GM21526 (cell line): ENCODE results near the gene PCDHA13.
"Not testable (repeated sequence)": the region's sequence is repeated elsewhere in the genome, so short reads cannot be mapped to it uniquely, and the experiment has no call there.

Experiments
- ATAC-seq: cut with Tn5 transposase; IDR thresholded peaks from one replicate; pipeline ENCODE4 v1.9.1; 2021; ENCODE audit warnings: moderate library complexity; ENCODE audit not compliant: unreplicated experiment, low FRiP score

The PCDHA13 gene, protein sequence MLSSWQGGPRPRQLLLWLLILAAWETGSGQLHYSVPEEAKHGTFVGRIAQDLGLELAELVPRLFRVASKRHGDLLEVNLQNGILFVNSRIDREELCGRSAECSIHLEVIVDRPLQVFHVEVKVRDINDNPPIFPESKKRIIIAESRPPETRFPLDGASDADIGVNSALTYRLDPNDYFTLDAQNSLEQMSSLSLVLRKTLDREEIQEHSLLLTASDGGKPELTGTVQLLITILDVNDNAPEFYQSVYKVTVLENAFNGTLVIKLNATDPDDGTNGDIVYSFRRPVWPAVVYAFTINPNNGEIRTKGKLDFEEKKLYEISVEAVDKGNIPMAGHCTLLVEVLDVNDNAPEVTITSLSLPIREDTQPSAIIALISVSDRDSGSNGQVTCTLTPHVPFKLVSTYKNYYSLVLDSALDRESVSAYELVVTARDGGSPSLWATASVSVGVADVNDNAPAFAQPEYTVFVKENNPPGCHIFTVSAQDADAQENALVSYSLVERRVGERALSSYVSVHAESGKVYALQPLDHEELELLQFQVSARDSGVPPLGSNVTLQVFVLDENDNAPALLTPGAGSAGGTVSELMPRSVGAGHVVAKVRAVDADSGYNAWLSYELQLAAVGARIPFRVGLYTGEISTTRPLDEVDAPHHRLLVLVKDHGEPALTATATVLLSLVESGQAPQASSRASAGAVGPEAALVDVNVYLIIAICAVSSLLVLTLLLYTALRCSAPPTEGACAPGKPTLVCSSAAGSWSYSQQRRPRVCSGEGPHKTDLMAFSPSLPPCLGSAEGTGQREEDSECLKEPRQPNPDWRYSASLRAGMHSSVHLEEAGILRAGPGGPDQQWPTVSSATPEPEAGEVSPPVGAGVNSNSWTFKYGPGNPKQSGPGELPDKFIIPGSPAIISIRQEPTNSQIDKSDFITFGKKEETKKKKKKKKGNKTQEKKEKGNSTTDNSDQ

DNA sequence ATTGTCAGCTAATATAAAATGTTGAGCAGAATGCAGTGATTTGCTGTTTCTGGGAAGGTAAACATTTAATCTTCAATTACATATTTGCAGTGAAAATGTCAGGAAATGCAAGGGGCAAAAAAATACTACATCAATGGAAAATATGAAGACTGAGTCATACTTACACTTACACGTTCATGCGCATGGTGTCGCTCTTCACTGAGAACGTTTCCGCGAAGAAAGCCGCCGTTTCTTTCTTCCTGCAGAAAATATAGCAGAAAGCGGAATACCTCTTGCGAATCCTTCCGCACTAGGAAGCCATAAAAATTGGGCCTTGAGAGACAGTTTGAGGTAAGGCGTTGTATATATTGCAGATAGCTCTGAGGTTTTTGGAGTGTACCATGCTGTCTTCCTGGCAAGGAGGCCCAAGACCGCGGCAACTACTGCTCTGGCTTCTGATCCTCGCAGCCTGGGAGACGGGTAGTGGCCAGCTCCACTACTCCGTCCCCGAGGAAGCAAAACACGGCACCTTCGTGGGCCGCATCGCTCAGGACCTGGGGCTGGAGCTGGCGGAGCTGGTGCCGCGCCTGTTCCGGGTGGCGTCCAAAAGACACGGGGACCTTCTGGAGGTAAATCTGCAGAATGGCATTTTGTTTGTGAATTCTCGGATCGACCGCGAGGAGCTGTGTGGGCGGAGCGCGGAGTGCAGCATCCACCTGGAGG is at the start of gene PCDHA13:
TSS of gene PCDHA13 (plus strand) at position 236 of the 702 bp plus-strand sequence. CDS start at position 381, 145 bp downstream.
- ATAC-seq = no peak

DNA sequence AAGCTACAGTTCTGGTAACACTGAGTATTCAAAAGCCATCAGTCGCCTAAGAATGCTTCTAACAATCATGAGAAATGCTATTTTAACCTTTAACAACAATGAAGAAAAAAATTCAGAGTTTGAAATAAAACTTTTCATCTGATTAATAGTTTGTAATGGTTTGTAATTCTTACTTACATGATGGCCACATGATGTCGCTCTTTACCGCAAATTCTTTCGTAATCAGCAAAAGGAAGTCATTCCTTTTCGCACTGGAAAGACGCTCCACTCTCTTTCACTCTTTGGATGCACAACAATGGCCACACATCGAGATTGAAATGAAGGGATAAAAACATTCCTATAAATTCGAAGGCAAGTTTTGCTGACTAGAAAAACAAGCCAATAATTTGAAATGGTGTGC is 47.9 kb upstream of the PCDHA13 start, which contains the start of gene PCDHA7:
TSS of gene PCDHA7 (plus strand) at position 277 of the 400 bp plus-strand sequence. CDS start at position 392, 115 bp downstream.
- ATAC-seq = no peak

DNA sequence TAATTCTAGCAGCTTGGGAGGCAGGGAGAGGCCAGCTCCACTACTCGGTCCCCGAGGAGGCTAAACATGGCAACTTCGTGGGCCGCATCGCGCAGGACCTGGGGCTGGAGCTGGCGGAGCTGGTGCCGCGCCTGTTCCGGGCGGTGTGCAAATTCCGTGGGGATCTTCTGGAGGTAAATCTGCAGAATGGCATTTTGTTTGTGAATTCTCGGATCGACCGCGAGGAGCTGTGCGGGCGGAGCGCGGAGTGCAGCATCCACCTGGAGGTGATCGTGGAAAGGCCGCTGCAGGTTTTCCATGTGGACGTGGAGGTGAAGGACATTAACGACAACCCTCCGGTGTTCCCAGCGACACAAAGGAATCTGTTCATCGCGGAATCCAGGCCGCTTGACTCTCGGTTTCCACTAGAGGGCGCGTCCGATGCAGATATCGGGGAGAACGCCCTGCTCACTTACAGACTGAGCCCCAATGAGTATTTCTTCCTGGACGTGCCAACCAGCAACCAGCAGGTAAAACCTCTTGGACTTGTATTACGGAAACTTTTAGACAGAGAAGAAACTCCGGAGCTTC is 47.4 kb upstream of the PCDHA13 start:
- ATAC-seq = not testable (repeated sequence)

DNA sequence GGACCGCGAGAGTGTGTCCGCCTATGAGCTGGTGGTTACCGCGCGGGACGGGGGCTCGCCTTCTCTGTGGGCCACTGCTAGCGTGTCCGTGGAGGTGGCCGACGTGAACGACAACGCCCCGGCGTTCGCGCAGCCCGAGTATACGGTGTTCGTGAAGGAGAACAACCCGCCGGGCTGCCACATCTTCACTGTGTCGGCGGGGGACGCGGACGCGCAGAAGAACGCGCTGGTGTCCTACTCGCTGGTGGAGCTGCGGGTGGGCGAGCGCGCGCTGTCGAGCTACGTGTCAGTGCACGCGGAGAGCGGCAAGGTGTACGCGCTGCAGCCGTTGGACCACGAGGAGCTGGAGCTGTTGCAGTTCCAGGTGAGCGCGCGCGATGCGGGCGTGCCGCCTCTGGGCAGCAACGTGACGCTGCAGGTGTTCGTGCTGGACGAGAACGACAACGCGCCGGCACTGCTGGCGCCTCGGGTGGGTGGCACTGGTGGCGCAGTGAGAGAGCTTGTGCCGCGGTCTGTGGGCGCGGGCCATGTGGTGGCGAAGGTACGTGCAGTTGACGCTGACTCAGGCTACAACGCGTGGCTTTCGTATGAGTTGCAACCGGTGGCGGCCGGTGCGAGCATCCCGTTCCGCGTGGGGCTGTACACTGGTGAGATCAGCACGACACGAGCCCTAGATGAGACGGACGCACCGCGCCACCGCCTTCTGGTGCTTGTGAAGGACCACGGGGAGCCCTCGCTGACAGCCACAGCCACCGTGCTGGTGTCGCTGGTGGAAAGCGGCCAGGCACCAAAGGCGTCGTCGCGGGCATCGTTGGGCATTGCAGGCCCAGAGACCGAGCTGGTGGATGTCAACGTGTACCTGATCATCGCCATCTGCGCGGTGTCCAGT is 46.1 kb upstream of the PCDHA13 start:
- ATAC-seq = no peak

- no peak for ATAC-seq
Measured at GRCh38 chr5:140840978-140841962, 40.7 kb upstream of the PCDHA13 start, which contains the start of gene PCDHA8. Gene PCDHA8, plus strand, starts transcription at chr5:140841187. Its CDS starts 135 bp downstream, at chr5:140841322.

GRCh38 chr5:140842798-140843733 is 38.9 kb upstream of the PCDHA13 start:
- no peak for ATAC-seq

DNA sequence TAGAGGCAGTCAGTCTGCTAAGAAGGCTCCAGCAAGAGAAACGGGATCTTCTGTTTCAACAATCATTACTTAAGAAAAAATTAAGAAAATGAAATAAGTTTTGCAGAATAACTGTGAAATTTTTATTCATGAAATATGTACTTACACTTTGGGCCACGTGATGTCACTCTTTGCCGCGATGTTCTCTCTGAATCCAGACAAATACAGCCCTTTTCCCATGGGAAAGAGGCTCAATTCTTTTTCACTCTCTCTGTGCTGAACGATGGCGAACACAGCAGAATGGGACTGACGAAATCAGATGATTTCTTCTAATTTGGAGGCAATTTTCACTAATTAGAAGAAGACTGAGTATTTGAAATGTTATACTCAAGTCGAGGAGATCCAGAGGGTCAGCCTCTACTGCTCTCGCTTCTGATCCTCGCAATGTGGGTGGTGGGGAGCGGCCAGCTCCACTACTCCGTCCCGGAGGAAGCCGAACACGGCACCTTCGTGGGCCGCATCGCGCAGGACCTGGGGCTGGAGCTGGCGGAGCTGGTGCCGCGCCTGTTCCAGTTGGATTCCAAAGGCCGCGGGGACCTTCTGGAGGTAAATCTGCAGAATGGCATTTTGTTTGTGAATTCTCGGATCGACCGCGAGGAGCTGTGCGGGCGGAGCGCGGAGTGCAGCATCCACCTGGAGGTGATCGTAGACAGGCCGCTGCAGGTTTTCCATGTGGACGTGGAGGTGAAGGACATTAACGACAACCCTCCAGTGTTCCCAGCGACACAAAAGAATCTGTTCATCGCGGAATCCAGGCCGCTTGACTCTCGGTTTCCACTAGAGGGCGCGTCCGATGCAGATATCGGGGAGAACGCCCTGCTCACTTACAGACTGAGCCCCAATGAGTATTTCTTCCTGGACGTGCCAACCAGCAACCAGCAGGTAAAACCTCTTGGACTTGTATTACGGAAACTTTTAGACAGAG is 33.5 kb upstream of the PCDHA13 start, which contains the start of gene PCDHA9:
TSS of gene PCDHA9 (plus strand) at position 244 of the 964 bp plus-strand sequence. CDS start at position 358, 114 bp downstream.
- ATAC-seq = not testable (repeated sequence)

DNA sequence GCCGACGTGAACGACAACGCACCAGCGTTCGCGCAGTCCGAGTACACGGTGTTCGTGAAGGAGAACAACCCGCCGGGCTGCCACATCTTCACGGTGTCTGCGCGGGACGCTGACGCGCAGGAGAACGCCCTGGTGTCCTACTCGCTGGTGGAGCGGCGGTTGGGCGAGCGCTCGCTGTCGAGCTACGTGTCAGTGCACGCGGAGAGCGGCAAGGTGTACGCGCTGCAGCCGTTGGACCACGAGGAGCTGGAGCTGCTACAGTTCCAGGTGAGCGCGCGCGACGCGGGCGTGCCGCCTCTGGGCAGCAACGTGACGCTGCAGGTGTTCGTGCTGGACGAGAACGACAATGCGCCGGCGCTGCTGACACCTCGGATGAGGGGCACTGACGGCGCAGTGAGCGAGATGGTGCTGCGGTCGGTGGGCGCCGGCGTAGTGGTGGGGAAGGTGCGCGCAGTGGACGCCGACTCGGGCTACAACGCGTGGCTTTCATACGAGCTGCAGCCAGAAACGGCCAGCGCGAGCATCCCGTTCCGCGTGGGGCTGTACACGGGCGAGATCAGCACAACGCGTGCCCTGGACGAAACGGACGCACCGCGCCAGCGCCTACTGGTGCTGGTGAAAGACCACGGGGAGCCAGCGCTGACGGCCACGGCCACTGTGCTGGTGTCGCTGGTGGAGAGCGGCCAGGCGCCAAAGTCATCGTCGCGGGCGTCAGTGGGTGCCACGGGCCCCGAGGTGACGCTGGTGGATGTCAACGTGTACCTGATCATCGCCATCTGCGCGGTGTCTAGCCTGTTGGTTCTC is 31.9 kb upstream of the PCDHA13 start:
- not testable (repeated sequence) for ATAC-seq

DNA sequence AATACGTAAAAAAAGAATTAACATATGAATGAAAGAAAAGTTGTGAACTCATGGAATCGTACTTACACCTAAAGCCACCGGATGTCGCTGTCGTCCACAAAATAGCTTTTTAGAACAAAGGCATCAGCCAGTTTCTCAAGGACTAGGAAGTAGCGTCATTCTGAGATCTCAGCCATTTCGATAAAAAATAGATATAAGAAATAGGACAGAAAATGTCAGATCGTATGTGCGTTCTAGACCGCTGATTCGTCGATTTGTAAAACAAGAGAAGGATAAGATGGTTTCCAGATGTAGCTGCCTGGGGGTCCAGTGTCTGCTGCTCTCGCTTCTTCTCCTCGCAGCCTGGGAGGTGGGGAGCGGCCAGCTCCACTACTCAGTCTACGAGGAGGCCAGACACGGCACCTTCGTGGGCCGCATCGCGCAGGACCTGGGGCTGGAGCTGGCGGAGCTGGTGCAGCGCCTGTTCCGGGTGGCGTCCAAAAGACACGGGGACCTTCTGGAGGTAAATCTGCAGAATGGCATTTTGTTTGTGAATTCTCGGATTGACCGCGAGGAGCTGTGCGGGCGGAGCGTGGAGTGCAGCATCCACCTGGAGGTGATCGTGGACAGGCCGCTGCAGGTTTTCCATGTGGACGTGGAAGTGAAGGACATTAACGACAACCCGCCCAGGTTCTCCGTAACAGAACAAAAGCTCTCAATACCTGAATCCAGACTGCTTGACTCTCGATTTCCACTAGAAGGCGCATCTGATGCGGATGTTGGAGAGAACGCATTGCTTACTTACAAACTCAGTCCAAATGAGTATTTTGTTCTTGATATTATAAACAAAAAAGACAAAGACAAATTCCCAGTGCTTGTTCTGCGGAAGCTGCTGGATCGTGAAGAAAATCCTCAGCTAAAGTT is 25.9 kb upstream of the PCDHA13 start, which contains the start of gene PCDHA10:
TSS of gene PCDHA10 (plus strand) at position 126 of the 903 bp plus-strand sequence. CDS start at position 278, 152 bp downstream.
- no peak for ATAC-seq

- ATAC-seq = no peak
Measured at GRCh38 chr5:140857177-140857986, 24.5 kb upstream of the PCDHA13 start.

- no peak for ATAC-seq
Measured at GRCh38 chr5:140857987-140858240, 24.0 kb upstream of the PCDHA13 start.

DNA sequence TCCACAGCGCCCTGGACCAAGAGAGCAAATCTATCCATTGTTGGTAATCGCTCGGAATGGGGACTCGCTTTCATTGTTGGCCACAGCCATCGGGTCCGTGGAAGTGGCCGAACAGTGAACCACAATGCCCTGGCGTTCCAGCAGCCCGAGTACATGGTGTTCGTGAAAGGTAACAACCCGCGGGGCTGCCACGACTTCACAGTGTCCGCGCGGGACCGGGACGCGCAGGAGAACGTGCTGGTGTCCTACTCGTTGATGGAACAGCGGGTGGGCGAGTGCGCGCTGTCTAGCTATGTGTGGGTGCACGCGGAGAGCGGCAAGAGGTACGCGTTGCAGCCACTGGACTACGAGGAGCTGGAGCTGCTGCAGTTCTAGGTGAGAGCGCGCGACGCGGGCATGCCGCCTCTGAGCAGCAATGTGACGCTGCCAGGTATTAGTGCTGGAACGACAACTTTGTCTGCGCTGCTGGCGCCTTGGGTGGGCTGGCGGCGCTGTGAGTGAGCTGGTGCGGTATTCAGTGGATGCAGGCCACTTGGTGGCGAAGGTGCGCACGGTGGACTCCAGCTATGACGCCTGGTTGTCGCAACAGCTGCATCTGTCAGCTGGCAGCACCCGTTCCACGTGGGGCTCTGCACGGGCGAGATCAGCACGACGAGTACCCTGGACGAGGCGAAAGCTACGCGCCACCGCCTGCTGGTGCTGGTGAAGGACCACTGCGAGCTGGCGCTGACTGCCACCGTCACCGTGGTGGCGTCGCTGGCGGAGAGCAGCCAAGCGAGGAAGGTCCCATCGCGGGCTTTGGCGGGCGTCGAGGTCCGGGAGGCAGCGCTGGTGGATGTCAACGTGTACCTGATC is 19.3 kb upstream of the PCDHA13 start:
- no peak for ATAC-seq
